GM18909 (cell line): ENCODE results near the gene SDHAF3.
A peak's percentile ranks its signal among the peaks of the same experiment; 100 is the strongest.
"Not testable (repeated sequence)": the region's sequence is repeated elsewhere in the genome, so short reads cannot be mapped to it uniquely, and the experiment has no call there.

Source experiments
- ATAC-seq: cut with Tn5 transposase; IDR thresholded peaks from one replicate; pipeline ENCODE4 v1.9.1; 2021; ENCODE audit warnings: mild to moderate bottlenecking; ENCODE audit not compliant: unreplicated experiment, poor library complexity

SDHAF3 gene

DNA sequence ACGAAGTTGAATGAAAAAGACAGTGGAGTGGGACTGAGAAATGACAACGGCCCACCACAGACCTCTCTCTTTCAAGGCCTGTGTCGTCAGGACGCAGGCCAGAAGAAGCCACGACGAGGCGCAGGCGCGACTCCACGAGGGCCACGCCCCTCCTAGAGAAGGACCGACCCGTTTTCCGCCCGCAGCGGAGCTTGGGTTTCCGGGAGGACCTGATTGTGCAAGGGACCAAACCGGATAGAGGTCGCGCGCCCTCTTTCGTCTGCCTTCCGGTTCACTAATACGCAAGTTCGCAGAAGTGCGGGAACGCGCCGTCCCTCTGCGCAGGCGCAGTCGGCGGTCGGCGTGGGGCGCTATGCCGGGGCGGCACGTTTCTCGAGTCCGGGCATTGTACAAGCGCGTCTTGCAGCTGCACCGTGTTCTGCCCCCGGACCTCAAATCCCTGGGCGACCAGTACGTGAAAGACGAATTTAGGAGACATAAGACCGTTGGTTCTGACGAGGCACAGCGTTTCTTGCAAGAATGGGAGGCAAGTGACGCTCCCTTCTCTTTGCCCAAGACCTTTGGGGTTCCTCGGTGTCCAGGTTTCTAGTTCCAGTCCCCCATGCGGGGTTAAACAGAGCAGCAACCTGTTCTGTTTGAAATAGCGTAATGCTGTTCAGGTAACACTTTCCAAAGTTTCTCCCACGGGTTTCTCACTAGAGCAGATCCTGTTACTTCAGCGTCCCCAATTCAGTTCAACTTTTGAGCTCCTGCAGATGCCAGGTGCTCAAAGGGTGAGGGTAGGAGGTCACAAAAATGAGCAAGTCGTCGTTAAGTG, at the start of gene SDHAF3:
SDHAF3 (plus strand) TSS at position 327 of the 817 bp plus-strand sequence; CDS start at position 353, 26 bp downstream.
- peak; percentile 93 for ATAC-seq

- ATAC-seq, result not testable (repeated sequence)
These were observed 45.5 kb upstream of the SDHAF3 start for GRCh38 chr7:97072025-97072424.

DNA sequence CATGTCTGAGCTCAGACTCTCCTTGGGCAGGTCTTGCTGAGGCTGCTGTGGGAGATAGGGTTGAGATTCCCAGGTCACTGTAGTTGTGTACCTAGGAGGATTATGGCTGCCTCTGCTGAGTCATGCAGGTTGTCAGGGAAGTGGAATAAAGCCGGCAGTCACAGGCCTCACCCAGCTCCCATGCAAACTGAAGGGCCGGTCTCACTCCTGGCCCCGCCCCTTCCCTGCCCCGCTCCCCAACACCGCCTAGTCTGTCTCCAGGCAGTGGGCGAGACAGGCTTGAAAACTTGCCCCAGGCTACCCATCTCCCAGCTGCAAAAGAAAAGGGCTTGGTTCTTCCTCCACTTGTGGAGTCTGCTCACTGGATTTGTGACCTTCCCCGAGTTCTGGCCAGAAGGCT, 41.6 kb upstream of the SDHAF3 start:
- ATAC-seq, result no peak

DNA sequence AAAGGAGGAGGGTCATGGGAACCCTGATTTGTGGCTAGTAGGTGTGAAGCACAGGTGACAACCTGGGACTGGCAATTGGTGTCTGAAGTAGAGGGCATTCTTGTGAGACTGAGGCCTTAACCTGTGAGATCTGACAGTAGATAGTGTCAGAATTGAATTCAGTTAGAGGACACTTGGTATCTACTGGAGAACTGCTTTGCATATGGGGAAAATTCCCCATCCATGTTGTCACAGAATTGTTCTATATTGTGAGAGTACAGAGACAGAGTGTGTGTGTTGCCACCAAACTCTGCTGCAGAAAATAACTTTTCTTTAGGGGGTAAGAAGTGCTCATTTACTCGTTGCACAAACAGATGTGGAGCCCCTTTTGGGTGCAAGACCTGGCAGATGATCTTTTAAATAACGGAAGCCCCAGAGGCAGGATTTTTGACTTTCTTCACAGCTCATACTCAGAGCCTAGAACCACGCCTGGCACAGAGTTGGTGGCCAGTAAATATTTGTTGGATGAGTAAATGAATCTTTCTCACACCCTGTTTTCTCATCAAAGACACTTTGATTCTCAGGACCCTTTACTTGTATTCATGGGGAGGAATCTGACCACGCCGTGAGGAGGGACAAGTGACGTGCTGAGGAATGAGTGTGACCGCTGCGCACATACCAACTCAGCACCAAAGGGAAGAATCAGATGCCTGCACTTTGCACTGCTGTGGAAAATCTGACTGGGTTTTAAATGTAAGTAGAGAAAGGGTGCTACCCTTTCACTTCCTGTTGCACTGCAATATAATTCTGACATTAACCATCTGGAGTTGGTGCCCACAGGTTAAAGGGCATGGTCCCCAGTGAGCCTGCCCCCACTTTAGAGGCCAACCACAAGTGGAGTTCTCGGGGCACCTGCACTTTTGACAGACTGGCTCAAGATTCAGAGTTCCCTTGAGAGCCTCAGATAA, 39.2 kb upstream of the SDHAF3 start:
- ATAC-seq, result peak; percentile 94

GRCh38 chr7:97079300-97079699, 38.2 kb upstream of the SDHAF3 start:
- no peak for ATAC-seq

DNA sequence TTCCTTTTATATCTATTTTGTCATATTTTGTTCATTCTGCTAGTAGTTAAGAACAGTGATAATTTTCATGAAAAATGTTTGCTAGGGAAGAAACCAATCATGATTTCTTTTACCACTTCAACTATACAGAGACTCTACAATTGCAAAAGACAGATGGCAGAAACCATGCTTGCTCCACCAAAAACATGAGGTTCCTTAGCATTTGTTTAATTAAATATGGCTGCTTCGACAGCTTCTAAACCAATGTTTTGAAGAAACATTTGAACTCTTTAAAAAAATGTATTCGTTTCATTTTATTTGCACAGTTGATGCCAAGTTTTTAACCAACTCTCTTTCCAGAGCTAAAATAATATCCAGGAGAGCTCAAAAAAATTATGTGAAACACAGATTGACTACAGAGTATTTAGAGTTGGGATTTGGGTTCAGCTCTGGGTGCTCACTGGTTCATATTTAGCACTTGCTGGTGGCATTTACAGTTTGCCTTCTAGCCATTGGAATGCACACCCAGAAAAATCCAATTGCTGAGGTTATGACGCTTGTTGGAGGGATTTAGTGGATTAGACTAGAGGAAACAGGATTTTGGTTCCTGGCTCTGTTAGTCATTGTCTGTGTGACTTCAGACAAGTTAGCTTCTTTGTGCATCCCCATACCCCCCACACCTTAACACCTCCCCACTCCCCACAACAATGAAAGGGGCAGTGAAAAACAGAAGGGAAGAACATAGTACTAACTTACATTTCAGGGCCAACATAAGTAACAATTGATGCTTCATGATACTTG, 35.8 kb upstream of the SDHAF3 start:
- no peak for ATAC-seq

- no peak for ATAC-seq
These were observed 29.1 kb upstream of the SDHAF3 start for GRCh38 chr7:97088364-97088763.

DNA sequence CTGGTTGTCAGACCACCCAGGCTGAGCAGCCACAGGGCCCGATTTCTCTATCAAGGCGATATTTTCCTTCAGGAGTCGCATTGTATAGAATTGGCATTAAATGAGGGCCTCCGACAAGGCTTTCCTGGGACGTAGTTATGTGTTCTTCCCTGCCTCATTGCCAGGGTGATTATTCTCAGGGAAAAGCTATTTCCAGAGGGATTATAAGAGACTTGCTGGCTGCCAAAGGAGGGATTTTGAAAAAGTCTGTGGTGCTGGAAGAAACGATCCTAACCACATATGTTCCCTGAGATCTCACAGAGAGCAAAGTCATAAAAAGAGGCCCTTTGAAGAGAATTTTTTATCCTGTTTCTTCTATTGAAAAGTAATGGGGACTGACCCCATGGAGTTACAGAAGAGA, 27.7 kb upstream of the SDHAF3 start:
- no peak for ATAC-seq

DNA sequence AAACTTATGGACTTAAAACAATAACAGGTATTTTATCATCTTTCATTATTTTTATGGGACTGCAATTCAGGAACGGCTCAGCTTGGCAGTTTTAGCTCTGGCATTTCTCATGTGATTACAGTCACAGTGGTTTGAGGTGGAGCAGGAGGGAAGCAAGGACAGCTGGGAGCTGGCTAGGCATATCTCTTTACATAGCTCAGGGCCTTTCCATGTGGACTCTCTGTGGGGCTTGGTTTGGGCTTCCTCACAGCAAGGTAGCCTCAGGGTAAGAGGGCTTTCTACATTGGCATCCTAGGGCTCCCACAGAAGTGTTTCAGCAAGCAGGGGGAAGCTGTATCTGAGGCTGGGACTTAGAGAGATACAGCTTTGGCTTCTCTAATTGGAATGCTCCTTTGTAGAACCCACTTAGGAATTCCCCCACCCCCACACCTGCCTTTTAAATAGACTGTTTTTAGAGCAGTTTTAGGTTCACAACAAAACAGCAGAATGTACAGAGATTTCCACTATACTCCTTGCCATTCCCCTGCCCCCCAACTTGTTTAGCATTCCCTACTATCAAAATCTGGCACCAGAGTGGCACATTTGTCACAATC, 26.6 kb upstream of the SDHAF3 start:
- ATAC-seq, result no peak

GRCh38 chr7:97094284-97094930, 23.1 kb upstream of the SDHAF3 start:
- no peak for ATAC-seq

DNA sequence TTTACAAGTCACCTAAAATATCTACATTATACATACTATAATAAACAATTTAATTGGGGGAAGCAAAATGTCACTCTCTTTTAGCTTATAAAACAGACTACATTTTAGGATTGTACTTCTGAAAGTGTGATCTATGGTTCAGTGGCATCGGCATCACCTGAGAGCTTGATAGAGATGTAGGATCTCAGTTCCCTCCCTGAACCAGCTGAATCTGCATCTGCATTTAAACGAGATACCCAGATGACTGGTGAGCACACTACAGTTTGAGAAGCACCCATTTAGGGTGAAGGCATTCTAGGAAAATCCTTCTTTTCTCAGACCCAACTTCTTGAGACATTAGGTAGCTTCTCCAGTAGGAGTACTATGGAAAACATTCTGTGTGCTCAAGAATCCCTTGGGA, 21.5 kb upstream of the SDHAF3 start:
- ATAC-seq, result no peak

DNA sequence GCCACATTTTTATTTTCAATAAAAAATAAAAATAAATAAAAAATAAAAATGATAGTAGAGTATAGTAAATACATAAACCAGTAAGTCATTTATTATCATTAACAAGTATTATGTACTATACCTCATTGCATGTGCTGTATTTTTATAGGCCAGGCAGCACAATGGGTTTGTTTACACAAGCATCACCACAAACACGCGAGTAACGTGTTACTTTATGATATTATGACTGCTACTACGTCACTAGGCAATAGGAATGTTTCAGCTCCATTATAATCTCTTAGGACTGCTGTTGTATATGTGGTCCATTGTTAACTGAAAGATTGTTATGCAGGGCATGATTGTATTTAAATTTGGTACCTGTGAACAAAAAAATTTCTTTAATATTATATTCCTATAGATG, 20.8 kb upstream of the SDHAF3 start:
- ATAC-seq, result no peak

GRCh38 chr7:97104719-97105238, 12.7 kb upstream of the SDHAF3 start:
- peak; percentile 99 for ATAC-seq

DNA sequence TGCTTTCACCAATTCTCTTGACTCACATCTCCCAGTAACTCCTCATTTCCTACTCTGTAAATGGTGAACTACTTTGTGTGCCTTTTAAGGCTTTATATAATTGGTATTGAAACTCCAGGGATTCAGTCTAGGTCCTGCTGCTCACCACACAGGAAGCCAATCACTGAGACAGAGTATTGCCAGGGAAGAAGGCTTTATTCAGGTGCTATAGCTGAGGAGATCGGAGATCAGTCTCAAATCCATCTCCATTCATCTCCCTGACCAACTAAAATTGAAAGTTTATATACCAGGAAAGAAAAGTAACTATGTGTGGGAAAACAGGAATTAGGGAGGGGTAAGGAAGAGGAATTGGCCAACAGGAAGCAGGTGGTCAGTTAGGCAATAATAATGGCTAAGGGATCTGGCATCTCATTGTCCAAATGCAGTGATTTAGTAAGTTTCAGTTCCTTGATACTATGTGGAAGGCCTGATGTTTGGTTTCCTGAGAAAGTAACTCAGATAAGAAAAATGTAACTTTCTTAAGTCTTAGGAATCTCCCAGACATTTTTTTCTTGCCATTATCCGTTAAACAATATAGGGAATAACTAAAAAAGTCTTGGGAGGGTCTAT, 10.2 kb upstream of the SDHAF3 start:
- no peak for ATAC-seq

DNA sequence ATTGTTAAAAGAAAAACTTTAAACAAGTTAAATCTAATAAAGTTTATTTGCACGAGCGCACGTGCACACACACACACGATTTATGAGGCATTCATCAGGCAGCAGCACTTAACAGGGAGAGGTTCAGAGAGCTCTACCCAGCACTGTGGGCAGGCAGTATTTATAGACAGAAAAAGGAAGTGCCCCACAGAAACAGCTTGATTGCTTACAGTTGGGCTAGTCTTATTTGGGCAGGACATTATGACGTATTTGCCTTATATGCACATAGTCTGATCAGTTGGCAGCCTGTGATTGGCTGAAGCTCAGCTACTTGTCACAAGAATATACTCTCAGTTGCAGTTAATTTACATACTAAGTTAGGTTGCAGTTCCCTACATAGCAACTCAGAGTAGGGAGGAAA, 1.2 kb upstream of the SDHAF3 start:
- ATAC-seq, result peak; percentile 30

DNA sequence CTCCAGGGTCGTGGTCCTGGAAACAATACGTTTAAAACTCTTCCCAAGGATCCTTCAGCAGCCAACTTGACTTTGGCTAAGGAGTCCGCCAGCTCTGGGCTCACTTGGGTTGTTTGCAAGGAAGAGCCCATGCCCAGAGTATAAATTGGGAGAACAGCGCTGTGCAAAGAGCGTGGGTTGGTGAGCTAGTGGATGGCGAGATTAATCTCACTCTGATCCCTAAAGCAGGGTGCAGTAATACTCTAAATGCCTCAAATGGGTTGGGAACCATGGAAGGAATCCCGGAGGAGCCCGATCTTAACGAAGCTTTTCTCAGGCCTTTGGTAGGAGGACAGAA, 495 bp upstream of the SDHAF3 start:
- ATAC-seq, result no peak

DNA sequence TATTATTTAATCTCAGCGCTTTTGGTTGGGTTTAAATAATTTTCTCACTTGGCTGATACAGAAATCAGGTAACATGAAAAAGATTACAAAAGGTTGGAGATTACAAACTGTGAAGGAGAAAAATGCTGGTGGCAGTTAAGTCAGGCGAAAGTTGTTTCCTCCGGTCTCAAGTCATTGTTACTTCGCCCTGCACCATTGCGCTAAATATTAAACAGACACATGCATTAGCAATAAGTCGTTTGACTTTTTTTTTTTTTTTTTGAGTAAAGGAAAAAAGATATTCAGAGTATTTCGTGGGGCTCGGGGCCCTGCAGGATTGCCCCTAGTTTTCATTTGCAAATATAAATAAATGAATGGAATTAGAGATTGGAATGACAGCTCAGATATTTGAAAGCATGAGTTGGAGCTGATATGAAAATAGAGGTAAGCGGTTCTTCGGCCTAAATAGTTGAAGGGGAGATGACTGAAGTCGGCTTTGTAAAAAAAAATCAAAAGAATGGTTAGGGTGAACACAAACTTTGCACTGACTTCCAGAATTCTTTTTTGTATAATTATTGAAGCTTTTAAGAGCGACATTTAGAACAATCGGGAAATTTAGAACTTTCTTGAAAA, 914 bp downstream of the SDHAF3 start:
- no peak for ATAC-seq

GRCh38 chr7:97119747-97120146, 2.2 kb downstream of the SDHAF3 start:
- no peak for ATAC-seq
